ENCODE data around the gene MTUS2. TPM values are rescaled to one million over a fixed set of nuclear protein-coding genes. Genes with fewer than 3 reads are reported as not detected.

Gene MTUS2
- total RNA-seq, 2 donors from 2014 or later = 0.02 TPM; not detected in 1

- H3K27ac Mint-ChIP-seq = no peak overlapping the region
- no peaks in the 10 kb centered on the region for H3K27me3 Mint-ChIP-seq (ENCODE audit: low read depth)
- peaks cover 53% of the 10 kb centered on the region for H3K4me1 Mint-ChIP-seq (ENCODE audit: low read depth)
- DNase-seq (no peak), ATAC-seq (replicated peaks in 1 of 2) (no peak)
- H3K9me3 Mint-ChIP-seq = no peaks in the 10 kb centered on the region
- peaks cover 4 to 21% of the 10 kb centered on the region in 2 donors for H3K36me3 Mint-ChIP-seq (ENCODE audit: insufficient read depth in 2 of 2)
- no peak overlapping the region for H3K4me3 Mint-ChIP-seq
Measured at GRCh38 chr13:29540334-29540733, 720.2 kb downstream of the MTUS2 start.

- Mint-ChIP-seq H3K36me3 (ENCODE audit: insufficient read depth in 2 of 2) (peaks cover 4 to 24% of the 10 kb centered on the region in 2 donors), H3K9me3 (no peaks in the 10 kb centered on the region), H3K27me3 (ENCODE audit: low read depth) (no peaks in the 10 kb centered on the region), H3K4me1 (ENCODE audit: low read depth) (peaks cover 58% of the 10 kb centered on the region), H3K4me3 (no peak overlapping the region), H3K27ac (peak overlapping the region; percentile 74)
- ATAC-seq (replicated peaks in 1 of 2) (no peak), DNase-seq (no peak)
Measured at GRCh38 chr13:29540799-29541198, 720.7 kb downstream of the MTUS2 start.

GRCh38 chr13:29541400-29541799 lies 721.3 kb downstream of the MTUS2 start:
- Mint-ChIP-seq H3K9me3 (no peaks in the 10 kb centered on the region), H3K4me3 (no peak overlapping the region), H3K4me1 (ENCODE audit: low read depth) (peaks cover 64% of the 10 kb centered on the region), H3K27ac (peak overlapping the region; percentile 74), H3K27me3 (ENCODE audit: low read depth) (no peaks in the 10 kb centered on the region), H3K36me3 (ENCODE audit: insufficient read depth in 2 of 2) (peaks cover 4 to 22% of the 10 kb centered on the region in 2 donors)
- ATAC-seq (replicated peaks in 1 of 2) = peak in 1 of 2 donors; percentile 29
- no peak for DNase-seq

GRCh38 chr13:29542381-29542780 lies 722.2 kb downstream of the MTUS2 start:
- no peak for ATAC-seq (replicated peaks in 1 of 2)
- Mint-ChIP-seq H3K27me3 (ENCODE audit: low read depth) (no peaks in the 10 kb centered on the region), H3K27ac (peak overlapping the region; percentile 42), H3K36me3 (ENCODE audit: insufficient read depth in 2 of 2) (peaks cover 6 to 22% of the 10 kb centered on the region in 2 donors), H3K4me3 (peak overlapping the region; percentile 40 to 50), H3K9me3 (no peaks in the 10 kb centered on the region), H3K4me1 (ENCODE audit: low read depth) (peaks cover 67% of the 10 kb centered on the region)
- DNase-seq = no peak

GRCh38 chr13:29543230-29544215 lies 723.4 kb downstream of the MTUS2 start:
- Mint-ChIP-seq H3K9me3 (no peaks in the 10 kb centered on the region), H3K27ac (peak overlapping the region; percentile 77), H3K36me3 (ENCODE audit: insufficient read depth in 2 of 2) (peaks cover 6 to 16% of the 10 kb centered on the region in 2 donors), H3K27me3 (ENCODE audit: low read depth) (no peaks in the 10 kb centered on the region), H3K4me3 (peak overlapping the region; percentile 56 to 71), H3K4me1 (ENCODE audit: low read depth) (peaks cover 60% of the 10 kb centered on the region)
- peak; percentile 67 to 71 for DNase-seq
- ATAC-seq (replicated peaks in 1 of 2) = peak; percentile 97 to 98

- Mint-ChIP-seq H3K27ac (no peak overlapping the region), H3K4me1 (ENCODE audit: low read depth) (peaks cover 58% of the 10 kb centered on the region), H3K4me3 (no peak overlapping the region), H3K36me3 (ENCODE audit: insufficient read depth in 2 of 2) (peaks cover 7 to 28% of the 10 kb centered on the region in 2 donors), H3K27me3 (ENCODE audit: low read depth) (no peaks in the 10 kb centered on the region), H3K9me3 (no peaks in the 10 kb centered on the region)
- ATAC-seq (replicated peaks in 1 of 2) (no peak), DNase-seq (no peak)
Measured at GRCh38 chr13:29545988-29546387, 725.8 kb downstream of the MTUS2 start.

- no peak for ATAC-seq (replicated peaks in 1 of 2)
- Mint-ChIP-seq H3K36me3 (ENCODE audit: insufficient read depth in 2 of 2) (peaks cover 7 to 27% of the 10 kb centered on the region in 2 donors), H3K9me3 (no peaks in the 10 kb centered on the region), H3K4me3 (no peak overlapping the region), H3K27ac (no peak overlapping the region), H3K4me1 (ENCODE audit: low read depth) (peaks cover 55% of the 10 kb centered on the region), H3K27me3 (ENCODE audit: low read depth) (no peaks in the 10 kb centered on the region)
- DNase-seq = no peak
Measured at GRCh38 chr13:29546662-29547061, 726.5 kb downstream of the MTUS2 start.

GRCh38 chr13:29547153-29547552 lies 727.0 kb downstream of the MTUS2 start:
- Mint-ChIP-seq H3K4me1 (ENCODE audit: low read depth) (peaks cover 52% of the 10 kb centered on the region), H3K36me3 (ENCODE audit: insufficient read depth in 2 of 2) (peaks cover 11 to 29% of the 10 kb centered on the region in 2 donors), H3K27me3 (ENCODE audit: low read depth) (no peaks in the 10 kb centered on the region), H3K9me3 (no peaks in the 10 kb centered on the region), H3K27ac (no peak overlapping the region), H3K4me3 (no peak overlapping the region)
- DNase-seq = no peak
- ATAC-seq (replicated peaks in 1 of 2) = no peak

GRCh38 chr13:29548722-29549121 lies 728.6 kb downstream of the MTUS2 start:
- ATAC-seq (replicated peaks in 1 of 2) (no peak), DNase-seq (no peak)
- H3K27me3 Mint-ChIP-seq (ENCODE audit: low read depth) = no peaks in the 10 kb centered on the region
- no peak overlapping the region for H3K27ac Mint-ChIP-seq
- H3K4me3 Mint-ChIP-seq = no peak overlapping the region
- H3K4me1 Mint-ChIP-seq (ENCODE audit: low read depth) = peaks cover 36% of the 10 kb centered on the region
- H3K9me3 Mint-ChIP-seq = no peaks in the 10 kb centered on the region
- peaks cover 13 to 39% of the 10 kb centered on the region in 2 donors for H3K36me3 Mint-ChIP-seq (ENCODE audit: insufficient read depth in 2 of 2)

- Mint-ChIP-seq H3K4me3 (no peak overlapping the region), H3K27ac (peak overlapping the region; percentile 11), H3K36me3 (ENCODE audit: insufficient read depth in 2 of 2) (peaks cover 15 to 44% of the 10 kb centered on the region in 2 donors), H3K27me3 (ENCODE audit: low read depth) (no peaks in the 10 kb centered on the region), H3K4me1 (ENCODE audit: low read depth) (peaks cover 18% of the 10 kb centered on the region), H3K9me3 (no peaks in the 10 kb centered on the region)
- DNase-seq (no peak), ATAC-seq (replicated peaks in 1 of 2) (no peak)
Measured at GRCh38 chr13:29550430-29550988, 730.4 kb downstream of the MTUS2 start.

- no peak for DNase-seq
- peaks cover 11% of the 10 kb centered on the region for H3K4me1 Mint-ChIP-seq (ENCODE audit: low read depth)
- peak overlapping the region; percentile 11 for H3K27ac Mint-ChIP-seq
- no peak for ATAC-seq (replicated peaks in 1 of 2)
- H3K27me3 Mint-ChIP-seq (ENCODE audit: low read depth) = no peaks in the 10 kb centered on the region
- H3K36me3 Mint-ChIP-seq (ENCODE audit: insufficient read depth in 2 of 2) = peaks cover 15 to 39% of the 10 kb centered on the region in 2 donors
- no peak overlapping the region for H3K4me3 Mint-ChIP-seq
- no peaks in the 10 kb centered on the region for H3K9me3 Mint-ChIP-seq
Measured at GRCh38 chr13:29551214-29551613, 731.1 kb downstream of the MTUS2 start.

Measured in activated T-cell treated with anti-CD3 and anti-CD28 coated beads, Interleukin-2, amount 50 U/mL, for 72 hours (primary cell).